ENCODE measurements around the gene METAP1D. TPM values are rescaled to one million over a fixed set of nuclear protein-coding genes. Genes with fewer than 3 reads are reported as not detected.

Gene METAP1D
- total RNA-seq, 1 experiment from 2014 or later: 15.8 TPM

DNA sequence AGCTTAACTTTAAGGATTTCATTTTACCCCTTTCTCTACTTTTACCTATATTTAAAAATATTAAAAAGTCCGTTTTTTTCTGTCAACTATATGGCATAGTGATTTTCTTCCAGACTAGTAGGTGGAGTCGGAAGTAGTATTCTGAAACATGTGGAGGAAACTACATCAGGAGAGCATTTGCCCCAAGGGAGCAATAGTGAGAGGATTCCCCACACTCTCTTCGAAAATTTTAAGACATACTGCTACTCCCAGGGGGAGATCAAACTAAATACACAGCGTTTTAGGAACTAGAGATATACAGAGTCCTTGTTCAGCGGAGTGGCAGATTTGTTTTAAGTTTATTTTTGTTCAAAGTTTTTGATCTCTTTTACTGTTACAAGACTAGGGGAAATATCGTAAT lies 40.6 kb downstream of the METAP1D start:
- Histone ChIP-seq H3K4me1 (ENCODE audit: control insufficient read depth in 1 of 2, insufficient read depth in 2 of 2, low read length in 2 of 2) (no peaks in the 10 kb centered on the region), H3K9ac (ENCODE audit: low read length) (no peak overlapping the region), H4K20me1 (ENCODE audit: insufficient read depth) (no peaks in the 10 kb centered on the region), H3K27me3 (ENCODE audit: insufficient read depth, low read length) (no peaks in the 10 kb centered on the region), H3K9me2 (ENCODE audit: insufficient read depth) (no peaks in the 10 kb centered on the region), H3K79me2 (ENCODE audit: insufficient read depth, low read length) (no peaks in the 10 kb centered on the region), H3K4me3 (replicated peaks in 1 of 2; ENCODE audit: low read depth in 1 of 2, low read length in 2 of 2) (no peak overlapping the region), H3K27ac (ENCODE audit: low read depth, low read length) (no peak overlapping the region), H3K4me2 (ENCODE audit: low read length) (no peak overlapping the region), H2AFZ (ENCODE audit: low read depth, low read length, poor library complexity, severe bottlenecking) (no peak overlapping the region), H3K9me3 (ENCODE audit: control insufficient read depth in 1 of 2, insufficient read depth in 1 of 2, low read depth in 1 of 2, low read length in 2 of 2) (no peaks in the 10 kb centered on the region), H3K36me3 (ENCODE audit: control insufficient read depth in 1 of 2, insufficient read depth in 2 of 2, low read length in 2 of 2) (no peaks in the 10 kb centered on the region)
- DNase-seq (ENCODE audit: low read depth, low spot score) (no peak), ATAC-seq (no peak)
- RAD21 ChIA-PET (ENCODE audit: low non-redundant PET in 1 of 2, low total read pairs in 2 of 2, uncharacterized antibody in 2 of 2, unreplicated experiment in 2 of 2): no interaction called here
- POLR2A ChIA-PET: no interaction called here
- intact Hi-C loops (cut with micrococcal nuclease): no loop called here
- CTCF ChIA-PET: no interaction called here
- BruUV-seq (replicated peaks): no TSS peak
- no peak for TF ChIP-seq RAD21 (IDR thresholded peaks at IDR 0.05; ENCODE audit: low read depth)

DNA sequence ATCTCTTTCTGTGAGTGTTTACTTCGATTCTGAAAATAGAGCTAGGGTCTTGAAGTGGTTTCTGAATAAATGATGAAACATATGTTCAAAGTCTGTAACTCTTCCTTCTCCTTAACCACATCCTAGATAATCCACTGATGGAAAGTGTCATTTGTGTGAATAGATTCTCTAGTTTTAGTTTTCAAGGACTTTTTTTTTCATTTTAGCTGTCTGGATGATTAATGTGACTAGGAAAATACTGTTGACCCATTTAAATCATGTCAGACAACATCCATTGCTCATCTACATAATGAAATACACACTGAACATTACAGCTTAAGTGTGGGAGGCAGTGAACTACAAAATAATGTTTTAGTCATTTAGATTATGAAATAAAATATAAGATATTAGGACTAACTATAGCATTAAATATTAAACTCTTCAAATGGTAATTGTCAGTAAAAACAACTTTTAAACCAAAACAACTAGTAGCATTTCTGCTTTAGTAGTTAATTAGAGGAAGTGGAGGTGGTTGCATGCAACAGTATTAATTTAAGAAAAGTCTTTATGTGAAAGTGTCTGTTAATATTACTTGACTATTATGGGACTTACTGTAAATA lies 46.4 kb downstream of the METAP1D start:
- H2AFZ ChIP-seq (ENCODE audit: low read depth, low read length, poor library complexity, severe bottlenecking): no peak overlapping the region
- no peaks in the 10 kb centered on the region for H3K4me1 ChIP-seq (ENCODE audit: control insufficient read depth in 1 of 2, insufficient read depth in 2 of 2, low read length in 2 of 2)
- no peak overlapping the region for H3K27ac ChIP-seq (ENCODE audit: low read depth, low read length)
- H3K4me2 ChIP-seq (ENCODE audit: low read length): no peak overlapping the region
- CTCF ChIA-PET: no interaction called here
- RAD21 ChIA-PET (ENCODE audit: low non-redundant PET in 1 of 2, low total read pairs in 2 of 2, uncharacterized antibody in 2 of 2, unreplicated experiment in 2 of 2): no interaction called here
- H4K20me1 ChIP-seq (ENCODE audit: insufficient read depth): no peaks in the 10 kb centered on the region
- DNase-seq (ENCODE audit: low read depth, low spot score) (no peak), ATAC-seq (no peak)
- no peaks in the 10 kb centered on the region for H3K9me2 ChIP-seq (ENCODE audit: insufficient read depth)
- H3K9me3 ChIP-seq (ENCODE audit: control insufficient read depth in 1 of 2, insufficient read depth in 1 of 2, low read depth in 1 of 2, low read length in 2 of 2): no peaks in the 10 kb centered on the region
- H3K36me3 ChIP-seq (ENCODE audit: control insufficient read depth in 1 of 2, insufficient read depth in 2 of 2, low read length in 2 of 2): no peaks in the 10 kb centered on the region
- TF ChIP-seq, protein P1, sequence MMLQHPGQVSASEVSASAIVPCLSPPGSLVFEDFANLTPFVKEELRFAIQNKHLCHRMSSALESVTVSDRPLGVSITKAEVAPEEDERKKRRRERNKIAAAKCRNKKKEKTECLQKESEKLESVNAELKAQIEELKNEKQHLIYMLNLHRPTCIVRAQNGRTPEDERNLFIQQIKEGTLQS (IDR thresholded peaks at IDR 0.05): no peak
- no peak for TF ChIP-seq JUND (IDR thresholded peaks at IDR 0.05)
- POLR2A ChIA-PET: no interaction called here
- BruUV-seq (replicated peaks): no TSS peak
- no peaks in the 10 kb centered on the region for H3K79me2 ChIP-seq (ENCODE audit: insufficient read depth, low read length)
- H3K9ac ChIP-seq (ENCODE audit: low read length): no peak overlapping the region
- no peaks in the 10 kb centered on the region for H3K27me3 ChIP-seq (ENCODE audit: insufficient read depth, low read length)
- intact Hi-C loops (cut with micrococcal nuclease): no loop called here
- no peak overlapping the region for H3K4me3 ChIP-seq (replicated peaks in 1 of 2; ENCODE audit: low read depth in 1 of 2, low read length in 2 of 2)

Measured in HCT116 (cell line).